ENCODE data around the gene PPP1R16B.

The PPP1R16B gene

DNA sequence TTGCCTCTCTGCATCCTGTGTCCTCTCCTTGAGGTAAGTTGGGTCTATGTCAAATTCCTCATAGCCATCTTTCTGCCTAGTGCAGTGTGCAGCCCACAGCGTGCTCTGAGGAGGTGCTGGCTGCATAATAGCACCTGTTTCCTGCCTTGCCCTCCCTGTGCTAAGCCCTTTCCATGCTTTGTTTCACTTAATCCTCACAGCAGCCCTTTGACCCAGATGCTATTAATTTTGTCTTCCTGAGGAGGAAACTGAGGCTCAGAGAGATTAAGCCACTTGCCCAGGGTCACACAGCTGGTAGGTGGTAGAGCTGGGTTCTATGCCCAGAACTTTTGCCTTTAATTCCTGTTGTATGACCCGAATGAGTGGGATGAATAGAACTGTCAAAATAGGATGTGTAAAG is 134.2 kb downstream of the PPP1R16B start:
- no peak for DNase-seq
- TF ChIP-seq, protein P1, sequence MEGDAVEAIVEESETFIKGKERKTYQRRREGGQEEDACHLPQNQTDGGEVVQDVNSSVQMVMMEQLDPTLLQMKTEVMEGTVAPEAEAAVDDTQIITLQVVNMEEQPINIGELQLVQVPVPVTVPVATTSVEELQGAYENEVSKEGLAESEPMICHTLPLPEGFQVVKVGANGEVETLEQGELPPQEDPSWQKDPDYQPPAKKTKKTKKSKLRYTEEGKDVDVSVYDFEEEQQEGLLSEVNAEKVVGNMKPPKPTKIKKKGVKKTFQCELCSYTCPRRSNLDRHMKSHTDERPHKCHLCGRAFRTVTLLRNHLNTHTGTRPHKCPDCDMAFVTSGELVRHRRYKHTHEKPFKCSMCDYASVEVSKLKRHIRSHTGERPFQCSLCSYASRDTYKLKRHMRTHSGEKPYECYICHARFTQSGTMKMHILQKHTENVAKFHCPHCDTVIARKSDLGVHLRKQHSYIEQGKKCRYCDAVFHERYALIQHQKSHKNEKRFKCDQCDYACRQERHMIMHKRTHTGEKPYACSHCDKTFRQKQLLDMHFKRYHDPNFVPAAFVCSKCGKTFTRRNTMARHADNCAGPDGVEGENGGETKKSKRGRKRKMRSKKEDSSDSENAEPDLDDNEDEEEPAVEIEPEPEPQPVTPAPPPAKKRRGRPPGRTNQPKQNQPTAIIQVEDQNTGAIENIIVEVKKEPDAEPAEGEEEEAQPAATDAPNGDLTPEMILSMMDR (IDR thresholded peaks at IDR 0.05; ENCODE audit: low read depth, low read length): no peak
- Histone ChIP-seq H3K4me1 (no peaks in the 10 kb centered on the region), H3K4me3 (ENCODE audit: low read depth, low read length) (no peak overlapping the region), H3K9me3 (no peaks in the 10 kb centered on the region), H3K36me3 (peaks cover 82% of the 10 kb centered on the region), H3K27me3 (no peaks in the 10 kb centered on the region)

DNA sequence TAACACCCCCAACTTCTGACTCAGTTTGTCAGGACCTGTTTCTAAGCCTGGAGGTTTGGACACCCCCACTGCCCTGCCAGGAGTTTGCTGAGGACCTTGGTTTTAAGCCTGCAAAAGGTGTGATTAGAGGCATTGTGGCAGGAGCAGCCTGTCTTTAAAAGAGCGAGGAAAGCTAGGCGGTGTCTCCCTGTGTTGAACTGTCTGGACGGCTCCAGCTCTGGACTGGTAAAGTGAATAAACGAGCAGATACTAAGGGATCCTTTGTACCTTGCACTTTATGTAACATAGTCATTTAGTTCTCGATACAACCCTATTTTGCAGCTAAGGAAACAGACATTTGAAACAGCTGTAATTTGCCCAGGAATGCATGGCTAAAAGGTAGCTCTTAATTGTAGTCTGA is 135.1 kb downstream of the PPP1R16B start:
- TF ChIP-seq, protein P1 (IDR thresholded peaks at IDR 0.05; ENCODE audit: low read depth, low read length): no peak
- no peaks in the 10 kb centered on the region for H3K9me3 ChIP-seq
- H3K4me1 ChIP-seq: no peaks in the 10 kb centered on the region
- no peak overlapping the region for H3K4me3 ChIP-seq (ENCODE audit: low read depth, low read length)
- no peak for DNase-seq
- H3K27me3 ChIP-seq: no peaks in the 10 kb centered on the region
- peaks cover 78% of the 10 kb centered on the region for H3K36me3 ChIP-seq

DNA sequence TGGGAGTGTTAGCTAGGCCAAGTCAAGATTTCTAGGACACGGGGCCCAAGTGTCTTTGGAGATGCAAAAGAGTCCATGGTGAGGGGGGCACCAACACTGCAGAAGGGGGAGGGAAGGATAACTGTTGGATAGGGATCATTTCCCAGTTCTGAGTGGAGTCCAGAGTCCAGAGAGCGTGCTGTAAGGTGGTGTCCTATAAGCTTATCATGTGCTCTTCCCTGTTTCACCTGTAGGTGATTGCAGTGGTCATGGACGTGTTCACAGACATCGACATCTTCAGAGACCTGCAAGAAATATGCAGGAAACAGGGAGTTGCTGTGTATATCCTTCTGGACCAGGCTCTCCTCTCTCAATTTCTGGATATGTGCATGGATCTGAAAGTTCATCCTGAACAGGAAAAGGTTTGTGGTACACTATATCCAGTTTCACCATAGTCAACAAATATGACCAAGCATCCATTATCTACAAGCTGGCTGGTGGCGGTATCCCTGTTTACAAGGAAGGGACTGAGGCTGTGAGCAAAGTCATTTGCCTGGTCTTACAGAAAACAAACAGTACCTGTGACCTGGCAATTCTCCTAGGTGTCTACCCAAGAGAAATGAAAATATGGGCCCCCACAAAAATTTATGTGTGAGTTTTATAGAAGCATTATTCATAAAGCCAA is 136.4 kb downstream of the PPP1R16B start:
- no peaks in the 10 kb centered on the region for H3K9me3 ChIP-seq
- H3K4me1 ChIP-seq: no peaks in the 10 kb centered on the region
- no peak overlapping the region for H3K4me3 ChIP-seq (ENCODE audit: low read depth, low read length)
- TF ChIP-seq, protein P1 (IDR thresholded peaks at IDR 0.05; ENCODE audit: low read depth, low read length): no peak
- no peaks in the 10 kb centered on the region for H3K27me3 ChIP-seq
- DNase-seq: no peak
- H3K36me3 ChIP-seq: peaks cover 73% of the 10 kb centered on the region

DNA sequence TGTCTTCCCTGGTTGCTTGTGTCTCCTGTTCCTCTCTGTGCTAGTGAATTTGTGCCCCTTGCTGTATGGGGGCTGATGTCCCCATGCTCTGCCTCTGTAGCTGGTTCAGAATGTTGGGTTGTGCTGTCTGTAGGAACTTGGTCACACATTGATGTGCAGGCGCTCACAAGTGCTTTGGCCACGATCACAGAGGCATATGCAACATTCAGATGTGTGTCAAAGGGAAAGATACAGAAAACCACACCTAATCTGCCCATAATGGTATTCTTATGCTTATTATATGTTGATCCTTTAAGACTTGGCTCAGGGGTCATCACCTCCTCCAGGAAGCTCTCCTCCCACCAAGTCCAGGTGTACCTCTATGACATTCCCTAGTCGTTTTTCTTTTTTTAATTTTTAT is 139.5 kb downstream of the PPP1R16B start:
- peaks cover 84% of the 10 kb centered on the region for H3K36me3 ChIP-seq
- TF ChIP-seq, protein P1 (IDR thresholded peaks at IDR 0.05; ENCODE audit: low read depth, low read length): no peak

DNA sequence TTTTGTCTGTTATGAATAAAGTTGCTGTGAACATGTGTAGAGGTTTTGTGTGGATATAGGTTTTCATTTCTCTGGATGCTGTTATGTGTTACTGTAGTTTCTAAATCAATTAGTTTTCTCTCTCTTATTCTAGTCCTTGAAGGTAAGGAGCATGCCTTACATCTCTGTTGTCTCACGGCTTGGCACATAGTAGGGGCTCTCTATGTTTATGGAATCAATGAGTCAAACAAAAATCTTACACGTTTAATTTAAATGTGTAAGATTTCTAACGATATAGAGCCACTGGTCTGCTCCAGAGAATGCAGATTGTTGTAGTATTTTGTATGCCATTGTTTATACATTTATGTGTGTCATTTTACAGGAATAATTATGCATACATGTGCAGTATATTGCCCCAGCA is 141.3 kb downstream of the PPP1R16B start:
- Histone ChIP-seq H3K4me3 (ENCODE audit: low read depth, low read length) (no peak overlapping the region), H3K9me3 (no peaks in the 10 kb centered on the region), H3K36me3 (peaks cover 84% of the 10 kb centered on the region), H3K4me1 (no peaks in the 10 kb centered on the region), H3K27me3 (no peaks in the 10 kb centered on the region)
- TF ChIP-seq, protein P1 (IDR thresholded peaks at IDR 0.05; ENCODE audit: low read depth, low read length): no peak
- DNase-seq: no peak

More for the DNA sequence above, 139.5 kb downstream of the PPP1R16B start:
- no peaks in the 10 kb centered on the region for H3K27me3 ChIP-seq
- no peak for DNase-seq
- no peaks in the 10 kb centered on the region for H3K4me1 ChIP-seq
- no peak overlapping the region for H3K4me3 ChIP-seq (ENCODE audit: low read depth, low read length)
- no peaks in the 10 kb centered on the region for H3K9me3 ChIP-seq

DNA sequence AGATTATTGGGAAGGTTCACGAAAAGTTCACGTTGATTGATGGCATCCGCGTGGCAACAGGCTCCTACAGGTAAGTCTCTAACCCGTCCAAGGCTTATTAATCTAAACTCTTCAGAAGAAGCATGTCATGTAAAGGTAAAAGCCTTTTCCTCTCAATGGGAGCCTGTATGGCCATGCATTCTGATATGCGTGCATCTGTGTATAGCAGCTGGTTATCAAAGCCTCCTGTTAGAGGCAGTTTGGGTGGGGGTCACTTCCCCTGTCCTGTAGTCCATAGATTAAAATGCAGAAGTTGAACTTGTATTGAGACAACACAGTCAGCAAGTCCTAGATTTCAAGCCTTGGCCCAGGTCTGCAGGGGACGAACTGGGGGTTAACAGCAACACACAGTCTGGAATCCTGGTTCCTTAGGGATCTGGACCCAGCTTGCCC is 142.4 kb downstream of the PPP1R16B start:
- no peaks in the 10 kb centered on the region for H3K9me3 ChIP-seq
- no peak overlapping the region for H3K4me3 ChIP-seq (ENCODE audit: low read depth, low read length)
- H3K36me3 ChIP-seq: peaks cover 84% of the 10 kb centered on the region
- no peaks in the 10 kb centered on the region for H3K27me3 ChIP-seq
- DNase-seq: no peak
- H3K4me1 ChIP-seq: no peaks in the 10 kb centered on the region
- TF ChIP-seq, protein P1 (IDR thresholded peaks at IDR 0.05; ENCODE audit: low read depth, low read length): no peak
